GM23248 (cell line): ENCODE data around the gene SHOC1. TPM values are rescaled to one million over a fixed set of nuclear protein-coding genes. Genes with fewer than 3 reads are reported as not detected.

ENCODE experiments used
- DNase-seq: peaks from one replicate; pipeline ENCODE4 v3.0.0-alpha.2; 2015
- H2AFZ ChIP-seq: fragments of 200-600 bp; sonication (generic); 2 replicates; pipeline ENCODE4 v1.6.1; 2016; ENCODE audit warnings: antibody characterized with exemption
- H3F3A ChIP-seq: fragments of 200-600 bp; sonication (generic); 2 replicates; pipeline ENCODE4 v1.6.1; 2016; ENCODE audit warnings: mild to moderate bottlenecking, antibody characterized with exemption, mixed run types; ENCODE audit not compliant: insufficient read depth
- H3K27ac ChIP-seq: fragments of 200-600 bp; sonication (generic); 2 replicates; pipeline ENCODE4 v1.5.1; 2016; ENCODE audit warnings: mild to moderate bottlenecking
- H3K27me3 ChIP-seq: fragments of 200-600 bp; sonication (generic); replicated peaks from 2 replicates; pipeline ENCODE4 v1.6.1; 2016; ENCODE audit warnings: mild to moderate bottlenecking; ENCODE audit not compliant: insufficient read depth
- H3K36me3 ChIP-seq: fragments of 200-600 bp; sonication (generic); 2 replicates; pipeline ENCODE4 v1.6.1; 2016; ENCODE audit warnings: low read depth, mild to moderate bottlenecking
- H3K4me1 ChIP-seq: fragments of 200-600 bp; sonication (generic); 2 replicates; pipeline ENCODE4 v1.6.1; 2016; ENCODE audit warnings: mild to moderate bottlenecking; ENCODE audit not compliant: insufficient read depth
- H3K4me2 ChIP-seq: fragments of 200-600 bp; sonication (generic); one replicate; pipeline ENCODE4 v1.6.1; 2016; ENCODE audit warnings: mild to moderate bottlenecking; ENCODE audit not compliant: unreplicated experiment
- H3K4me3 ChIP-seq: fragments of 200-600 bp; sonication (generic); 2 replicates; pipeline ENCODE4 v1.5.1; 2016; ENCODE audit warnings: mild to moderate bottlenecking
- H3K79me2 ChIP-seq: fragments of 200-600 bp; sonication (generic); 2 replicates; pipeline ENCODE4 v1.6.1; 2016; ENCODE audit warnings: mild to moderate bottlenecking; ENCODE audit not compliant: insufficient read depth
- H3K9ac ChIP-seq: fragments of 200-600 bp; sonication (generic); 2 replicates; pipeline ENCODE4 v1.6.1; 2016; ENCODE audit warnings: mild to moderate bottlenecking
- H3K9me2 ChIP-seq: fragments of 200-600 bp; sonication (generic); 2 replicates; pipeline ENCODE4 v1.6.1; 2016; ENCODE audit warnings: mixed run types, mild to moderate bottlenecking, moderate library complexity; ENCODE audit not compliant: insufficient read depth
- H3K9me3 ChIP-seq: fragments of 200-600 bp; sonication (generic); one replicate; pipeline ENCODE4 v1.6.1; 2017; ENCODE audit warnings: low read depth
- H4K20me1 ChIP-seq: fragments of 200-600 bp; sonication (generic); 2 replicates; pipeline ENCODE4 v1.6.0; 2016; ENCODE audit not compliant: insufficient read depth
- EZH2 ChIP-seq: fragments of 200-600 bp; sonication (generic); IDR thresholded peaks from 2 replicates; pipeline ENCODE4 v1.6.1; 2018; ENCODE audit warnings: antibody characterized with exemption, mild to moderate bottlenecking; ENCODE audit not compliant: insufficient read depth, poor library complexity, severe bottlenecking
- EZH2phosphoT487 ChIP-seq: fragments of 200-600 bp; sonication (generic); IDR thresholded peaks from 2 replicates; pipeline ENCODE4 v1.6.1; 2018; ENCODE audit warnings: antibody characterized with exemption, moderate library complexity, mild to moderate bottlenecking, low read depth; ENCODE audit not compliant: insufficient read depth
- WGBS, 2 experiments: methylation state at CpG; one replicate each; pipeline ENCODE4 v1.1.6; 2015 to 2017; ENCODE audit warnings: low lambda C conversion rate in 2 of 2, low coverage in 1 of 2; ENCODE audit errors: missing lambda C conversion rate in 2 of 2; 5-methylcytosine and 5-hydroxymethylcytosine counted together
- in situ Hi-C: fragments of 300-500 bp; cut with MboI; formaldehyde crosslinking; loops from 2 replicates; pipeline ENCODE4 v1.15.0; 2020
- polyA plus RNA-seq: library from polyadenylated mRNA; unstranded; fragments of >200 nt; fragmentation: Nextera tagmentation; extraction: Ambion mirVana; gene quantifications from 2 replicates; pipeline ENCODE4 v1.2.1, GENCODE V29; 2016
- total RNA-seq: library from RNA; depleted of rRNA; stranded (reverse); fragments of >200 nt; shearing (Covaris generic); gene quantifications from 2 replicates; pipeline ENCODE4 v1.2.3, GENCODE V29; 2014

Gene SHOC1
- total and polyA plus RNA-seq, 2 experiments from 2014 or later = 0.11 TPM; not detected in 1

- no peaks in the 10 kb centered on the region for H3K9me2 ChIP-seq
- no peaks in the 10 kb centered on the region for H3K9me3 ChIP-seq
- WGBS, 2 experiments = 38 to 44% methylated on average over 2 of the region's 2 CpGs
- no peak overlapping the region; the same call in 1 of the 2 replicates for H3K9ac ChIP-seq
- H3K36me3 ChIP-seq = no peaks in the 10 kb centered on the region
- H3K4me1 ChIP-seq = peaks cover 29% of the 10 kb centered on the region
- no peak overlapping the region for H2AFZ ChIP-seq
- H3K27ac ChIP-seq = peak overlapping the region; percentile 52; the same call in 1 of the 2 replicates
- H3K4me2 ChIP-seq = peak overlapping the region; percentile 29
- no peaks in the 10 kb centered on the region for H3K27me3 ChIP-seq
- no peaks in the 10 kb centered on the region for H3K79me2 ChIP-seq
- TF ChIP-seq EZH2phosphoT487 (no peak), EZH2 (no peak)
- DNase-seq = peak; percentile 91
- no peaks in the 10 kb centered on the region for H4K20me1 ChIP-seq
- no peak overlapping the region for H3K4me3 ChIP-seq
- in situ Hi-C loops = no loop called here
- H3F3A ChIP-seq = peaks cover 16% of the 10 kb centered on the region
Measured at GRCh38 chr9:111839987-111840386, 45.2 kb upstream of the SHOC1 start.

GRCh38 chr9:111839387-111839786 is 44.6 kb upstream of the SHOC1 start:
- no peaks in the 10 kb centered on the region for H3K79me2 ChIP-seq
- H2AFZ ChIP-seq = no peak overlapping the region
- H3K4me2 ChIP-seq = peak overlapping the region; percentile 29
- H3K9ac ChIP-seq = no peak overlapping the region; the same call in 1 of the 2 replicates
- 43 to 60% methylated on average over 6 of the region's 6 CpGs for WGBS, 2 experiments
- peak overlapping the region; percentile 52 for H3K27ac ChIP-seq
- H3F3A ChIP-seq = peaks cover 16% of the 10 kb centered on the region
- peaks cover 29% of the 10 kb centered on the region for H3K4me1 ChIP-seq
- H4K20me1 ChIP-seq = no peaks in the 10 kb centered on the region
- TF ChIP-seq EZH2 = no peak
- peak; percentile 47 for DNase-seq
- H3K4me3 ChIP-seq = no peak overlapping the region
- in situ Hi-C loops = no loop called here
- H3K9me2 ChIP-seq = no peaks in the 10 kb centered on the region
- H3K27me3 ChIP-seq = no peaks in the 10 kb centered on the region
- H3K36me3 ChIP-seq = no peaks in the 10 kb centered on the region
- H3K9me3 ChIP-seq = no peaks in the 10 kb centered on the region

- WGBS, 2 experiments = 32 to 38% methylated on average over 2 of the region's 2 CpGs
Measured at GRCh38 chr9:111838439-111838838, 43.7 kb upstream of the SHOC1 start.

GRCh38 chr9:111836311-111836710 is 41.6 kb upstream of the SHOC1 start:
- Histone ChIP-seq H3F3A (peaks cover 16% of the 10 kb centered on the region), H3K4me3 (no peak overlapping the region), H3K4me2 (no peak overlapping the region), H3K9ac (no peak overlapping the region), H3K79me2 (no peaks in the 10 kb centered on the region), H3K27me3 (no peaks in the 10 kb centered on the region), H3K9me2 (no peaks in the 10 kb centered on the region), H3K4me1 (peaks cover 34% of the 10 kb centered on the region), H2AFZ (no peak overlapping the region), H3K36me3 (no peaks in the 10 kb centered on the region), H3K27ac (no peak overlapping the region), H3K9me3 (no peaks in the 10 kb centered on the region), H4K20me1 (no peaks in the 10 kb centered on the region)
- 36 to 49% methylated on average over 2 of the region's 2 CpGs for WGBS, 2 experiments
- in situ Hi-C loops = no loop called here
- TF ChIP-seq EZH2 (no peak), EZH2phosphoT487 (no peak)
- no peak for DNase-seq

More at GRCh38 chr9:111838439-111838838, 43.7 kb upstream of the SHOC1 start:
- Histone ChIP-seq H3K9me3 (no peaks in the 10 kb centered on the region), H3K27ac (no peak overlapping the region), H3K9me2 (no peaks in the 10 kb centered on the region), H3K9ac (no peak overlapping the region), H2AFZ (no peak overlapping the region), H3K4me3 (no peak overlapping the region), H3F3A (peaks cover 16% of the 10 kb centered on the region), H3K4me2 (no peak overlapping the region), H3K27me3 (no peaks in the 10 kb centered on the region), H3K36me3 (no peaks in the 10 kb centered on the region), H3K4me1 (peaks cover 29% of the 10 kb centered on the region), H4K20me1 (no peaks in the 10 kb centered on the region), H3K79me2 (no peaks in the 10 kb centered on the region)
- no peak for DNase-seq
- TF ChIP-seq EZH2 = no peak
- TF ChIP-seq EZH2phosphoT487 = no peak
- in situ Hi-C loops = no loop called here

DNA sequence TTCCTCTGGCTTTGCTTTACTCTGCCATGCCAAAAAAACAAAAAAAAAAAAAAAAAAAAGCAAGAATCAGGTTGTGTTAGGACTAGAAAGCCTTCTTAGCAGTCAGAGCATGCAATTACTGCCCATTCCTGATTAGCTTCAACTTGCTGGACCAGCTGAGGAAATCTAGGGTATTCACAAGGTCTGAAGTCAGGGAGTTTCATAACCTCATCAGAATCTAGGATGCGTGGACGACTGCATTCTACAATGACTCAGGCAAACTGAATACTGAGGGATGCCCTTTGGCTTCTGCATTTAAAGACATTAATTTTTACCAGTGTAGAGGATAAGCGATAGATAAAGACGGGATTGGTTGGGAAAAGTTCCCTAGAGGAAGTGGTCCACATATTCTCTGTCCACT is 39.2 kb upstream of the SHOC1 start:
- DNase-seq = peak; percentile 53

More for the DNA sequence above, 39.2 kb upstream of the SHOC1 start:
- H3K27me3 ChIP-seq = no peaks in the 10 kb centered on the region
- H3K4me3 ChIP-seq = no peak overlapping the region
- peaks cover 8% of the 10 kb centered on the region for H3F3A ChIP-seq
- no peaks in the 10 kb centered on the region for H3K79me2 ChIP-seq
- H2AFZ ChIP-seq = no peak overlapping the region
- in situ Hi-C loops = no loop called here
- no peak overlapping the region for H3K9ac ChIP-seq
- TF ChIP-seq EZH2phosphoT487 (no peak), EZH2 (no peak)
- H3K36me3 ChIP-seq = no peaks in the 10 kb centered on the region
- no peak overlapping the region for H3K27ac ChIP-seq
- no peaks in the 10 kb centered on the region for H3K9me2 ChIP-seq
- 88 to 90% methylated on average over 4 of the region's 4 CpGs for WGBS, 2 experiments
- no peaks in the 10 kb centered on the region for H4K20me1 ChIP-seq
- no peak overlapping the region for H3K4me2 ChIP-seq
- peaks cover 19% of the 10 kb centered on the region for H3K4me1 ChIP-seq
- H3K9me3 ChIP-seq = no peaks in the 10 kb centered on the region
